Mucosa of gallbladder (tissue), 1 donor: Measurements from ENCODE around the gene EEPD1. TPM values are rescaled to one million over a fixed set of nuclear protein-coding genes. Genes with fewer than 3 reads are reported as not detected.
"Not testable (repeated sequence)": the region's sequence is repeated elsewhere in the genome, so short reads cannot be mapped to it uniquely, and the experiment has no call there.

Experiments
- DNase-seq: peaks from one replicate; pipeline ENCODE4 v3.0.0-alpha.2; 2020; ENCODE audit warnings: low spot score
- total RNA-seq: library from RNA; stranded (reverse); gene quantifications from one replicate; pipeline ENCODE4 v1.2.1, GENCODE V29; 2021
- donor health status: DM: no; HTN: no; CAD: no.

The EEPD1 gene
- total RNA-seq, 1 donor from 2014 or later, result 40.1 TPM

DNA sequence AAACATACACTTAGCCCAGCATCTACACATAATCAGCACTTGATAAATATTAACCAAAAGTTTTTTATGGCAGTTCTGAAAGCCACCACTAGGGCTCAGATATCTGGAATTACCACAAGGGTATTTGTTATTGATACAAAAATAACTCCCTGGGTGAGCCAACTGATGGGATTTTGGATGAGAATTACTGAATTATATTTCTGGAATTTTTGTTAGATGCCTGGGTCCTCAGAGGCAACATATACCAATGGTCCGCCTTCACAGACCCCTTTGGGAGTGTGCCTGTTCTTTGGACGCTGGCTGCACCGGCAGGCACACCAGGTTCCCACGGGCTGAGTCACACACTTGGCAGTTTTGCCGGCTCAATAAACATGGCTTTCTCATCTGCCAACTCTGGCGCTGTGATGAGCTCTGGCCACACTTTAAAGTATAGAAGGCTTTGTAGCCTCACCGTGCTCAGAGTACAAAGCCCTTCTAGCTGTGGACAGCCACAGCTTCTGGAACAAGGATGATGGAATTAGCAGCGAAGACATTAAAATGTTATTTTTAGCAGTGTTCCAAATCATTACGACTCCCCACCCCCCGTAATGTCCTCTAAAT, 24.5 kb upstream of the EEPD1 start:
- DNase-seq, result peak; percentile 90

DNA sequence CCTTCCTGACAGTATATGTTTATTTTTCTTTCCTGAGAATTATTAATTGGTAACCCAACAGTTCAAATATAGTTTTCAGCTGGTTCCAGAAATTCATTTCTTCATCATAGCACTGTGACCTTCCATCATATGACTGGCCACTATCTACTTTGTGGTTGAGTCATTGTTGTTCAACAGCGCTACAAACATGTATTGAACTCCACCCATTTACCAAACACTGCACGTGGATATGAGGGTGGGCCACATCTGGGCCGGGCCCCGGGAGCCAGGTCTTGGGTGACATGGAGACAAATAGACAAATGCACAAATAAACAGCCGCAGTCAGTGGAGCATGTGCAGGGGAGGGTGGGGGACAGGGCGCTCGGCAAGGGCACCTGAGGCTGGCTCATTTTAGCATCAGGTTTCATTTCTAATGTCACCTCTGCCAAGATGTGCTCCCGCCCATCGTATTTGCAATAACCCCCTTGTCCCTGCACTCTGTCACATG, 24.0 kb upstream of the EEPD1 start:
- peak; percentile 76 for DNase-seq

DNA sequence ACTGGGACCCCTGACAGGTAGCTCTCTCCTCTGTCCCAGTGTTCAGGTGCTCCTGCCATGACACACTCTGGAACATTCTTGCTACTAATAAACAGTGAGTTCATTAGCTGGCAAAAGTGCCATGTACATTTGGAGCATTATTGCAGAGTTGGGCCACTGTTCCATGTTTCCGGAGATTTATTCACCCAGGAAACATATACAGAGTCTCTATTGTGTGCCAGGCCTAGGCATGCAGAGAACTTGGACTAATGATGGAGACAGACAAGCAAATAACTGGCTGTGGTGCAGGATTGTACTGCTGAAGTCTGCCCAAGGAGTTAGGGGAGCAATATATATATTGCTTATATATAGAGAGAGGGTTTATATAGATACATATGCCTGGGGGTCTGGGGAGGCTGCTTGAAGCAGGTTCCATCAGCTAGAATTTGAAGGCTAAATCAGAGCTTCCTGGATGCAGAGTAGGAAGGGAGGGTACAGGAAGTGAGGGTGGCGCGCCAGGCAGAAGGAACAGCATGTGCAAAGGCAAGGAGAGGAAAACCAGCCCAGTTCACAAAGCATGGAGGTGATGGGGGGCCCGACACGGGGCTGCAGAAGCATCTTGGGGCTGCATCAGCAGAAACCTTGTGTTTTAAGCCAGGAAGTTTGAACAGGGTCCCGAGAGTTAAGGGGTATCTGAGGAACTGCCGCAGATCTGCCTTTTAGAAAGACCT, 22.7 kb upstream of the EEPD1 start:
- no peak for DNase-seq

DNA sequence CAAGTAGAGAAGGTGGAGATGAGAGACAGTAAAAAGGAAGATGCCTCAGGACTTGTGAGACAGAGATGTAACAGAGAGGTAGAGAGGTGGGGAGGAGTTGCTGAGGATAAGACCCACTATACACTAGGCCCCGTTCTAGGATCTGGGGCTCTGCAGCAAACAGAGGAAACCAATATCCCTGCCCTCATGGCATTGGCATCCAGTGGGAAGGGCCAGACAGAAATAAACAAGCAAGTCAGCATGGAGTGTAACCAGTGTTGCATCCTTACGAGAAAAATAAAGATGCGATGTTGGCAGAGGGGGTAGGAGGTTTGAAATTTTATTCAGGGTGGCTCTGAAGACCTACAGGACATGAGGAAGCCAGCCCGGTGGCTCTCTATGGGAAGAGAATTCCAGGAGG, 22.0 kb upstream of the EEPD1 start:
- DNase-seq, result no peak

DNA sequence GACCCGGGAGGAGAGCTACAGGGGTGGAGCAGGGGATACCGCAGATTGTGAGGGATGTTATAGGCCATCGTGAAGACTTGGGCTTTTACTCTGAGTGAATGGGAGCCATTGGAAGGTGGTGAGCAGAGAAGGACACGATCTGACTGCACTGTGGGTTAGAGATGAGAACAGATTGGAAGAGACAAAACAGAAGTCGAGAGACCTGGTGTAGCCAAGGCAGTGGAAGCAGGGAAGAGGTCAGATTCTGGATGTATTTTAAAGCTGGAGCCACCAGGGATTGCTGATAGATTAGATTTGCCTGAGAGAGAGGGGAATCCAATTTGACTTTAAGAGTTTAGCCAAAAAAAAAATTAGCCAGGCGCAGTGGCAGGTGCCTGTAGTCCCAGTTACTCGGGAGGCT, 21.6 kb upstream of the EEPD1 start:
- DNase-seq, result no peak

DNA sequence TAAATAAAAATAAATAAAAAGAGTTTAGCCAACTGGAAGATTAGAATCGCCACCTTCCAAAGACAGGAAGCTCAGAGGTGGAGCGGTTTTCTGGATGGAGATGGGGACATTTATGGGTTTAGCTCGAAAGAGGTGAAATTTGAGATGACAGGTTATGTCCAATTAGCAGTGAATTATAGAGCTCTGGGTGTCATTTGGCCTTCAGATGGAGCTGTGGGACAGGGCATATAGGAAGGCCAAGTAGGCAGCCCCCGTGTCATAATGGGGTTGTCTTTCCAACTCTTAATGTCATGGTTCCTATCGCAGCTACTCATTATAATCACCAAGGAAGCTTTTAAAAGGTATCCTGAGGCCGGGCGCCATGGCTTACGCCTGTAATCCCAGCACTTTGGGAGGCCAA, 21.0 kb upstream of the EEPD1 start:
- no peak for DNase-seq

DNA sequence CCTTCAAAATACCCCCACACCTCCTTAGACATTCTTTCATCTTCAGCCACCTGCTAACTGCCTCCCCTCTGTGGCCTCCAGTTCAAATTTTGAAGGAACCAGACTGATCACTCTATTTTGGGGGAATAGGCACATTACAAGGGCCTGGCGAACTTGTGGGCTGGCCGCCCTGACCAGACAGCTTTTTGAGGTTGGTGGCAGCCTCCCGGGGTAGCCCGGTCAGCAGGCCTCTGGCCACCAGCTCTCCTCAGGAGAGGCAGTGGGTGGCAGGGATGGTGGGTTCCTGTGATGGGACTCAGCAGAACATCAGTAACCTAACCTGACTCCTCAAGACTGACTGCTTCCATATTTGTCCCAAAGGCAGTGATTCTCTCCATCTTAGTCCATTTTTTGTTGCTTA, 17.4 kb upstream of the EEPD1 start:
- DNase-seq, result no peak

DNA sequence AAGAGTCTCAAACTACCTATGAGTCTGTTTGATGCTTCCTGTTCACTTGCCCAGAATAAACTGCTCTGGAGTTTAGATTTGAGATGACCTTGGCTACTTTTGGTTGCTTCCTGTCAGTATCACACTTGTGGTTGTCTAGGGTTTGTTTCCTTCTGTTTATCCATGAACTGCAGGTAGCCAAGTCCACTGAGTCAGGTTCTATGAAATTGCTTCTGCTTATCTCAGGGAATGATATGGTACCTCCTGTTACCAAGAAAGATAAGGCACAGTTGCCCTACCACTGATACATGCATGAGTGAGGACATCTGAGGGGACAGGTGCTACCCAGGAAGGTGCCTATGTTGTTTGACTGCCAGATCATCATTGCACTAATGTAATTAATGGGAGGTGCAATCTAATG, 15.8 kb upstream of the EEPD1 start:
- DNase-seq, result no peak

DNA sequence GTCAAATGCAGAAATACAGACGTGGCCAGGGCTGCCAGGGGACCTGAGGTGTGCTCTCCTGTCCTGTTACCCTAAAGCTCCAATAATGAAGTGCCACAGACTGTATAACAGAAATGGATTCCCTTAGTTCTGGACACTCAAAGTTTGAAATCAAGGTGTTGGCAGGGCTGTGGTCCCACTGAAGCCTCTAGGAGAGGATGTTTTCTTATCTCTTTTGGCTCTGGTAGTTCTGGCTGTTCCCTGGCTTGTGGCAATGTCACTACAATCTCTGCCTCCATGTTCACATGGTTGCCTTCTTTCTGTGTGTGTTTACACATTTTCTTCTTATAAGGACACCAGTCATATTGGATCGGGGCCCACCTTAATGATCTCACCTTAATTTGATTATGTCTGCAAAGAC, 15.3 kb upstream of the EEPD1 start:
- no peak for DNase-seq

DNA sequence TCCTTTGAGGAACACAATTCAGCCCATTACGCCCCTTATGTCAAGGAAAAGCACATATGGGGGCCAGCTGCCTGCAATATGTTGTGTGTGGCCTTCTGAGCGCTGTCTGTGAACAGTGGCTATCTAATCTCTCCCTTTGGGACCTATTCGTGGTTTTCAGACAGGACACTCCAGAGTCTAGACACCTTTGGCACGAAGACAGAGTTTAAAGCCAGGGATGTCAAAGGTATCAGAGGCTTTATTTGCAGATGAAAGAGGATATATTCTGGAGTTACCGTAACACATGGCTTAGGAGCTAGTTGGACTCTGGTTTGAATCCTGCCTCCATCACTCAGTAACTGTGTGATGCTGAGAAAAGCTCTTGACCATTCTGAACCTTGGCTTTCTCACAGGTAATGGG, 14.8 kb upstream of the EEPD1 start:
- DNase-seq, result no peak

DNA sequence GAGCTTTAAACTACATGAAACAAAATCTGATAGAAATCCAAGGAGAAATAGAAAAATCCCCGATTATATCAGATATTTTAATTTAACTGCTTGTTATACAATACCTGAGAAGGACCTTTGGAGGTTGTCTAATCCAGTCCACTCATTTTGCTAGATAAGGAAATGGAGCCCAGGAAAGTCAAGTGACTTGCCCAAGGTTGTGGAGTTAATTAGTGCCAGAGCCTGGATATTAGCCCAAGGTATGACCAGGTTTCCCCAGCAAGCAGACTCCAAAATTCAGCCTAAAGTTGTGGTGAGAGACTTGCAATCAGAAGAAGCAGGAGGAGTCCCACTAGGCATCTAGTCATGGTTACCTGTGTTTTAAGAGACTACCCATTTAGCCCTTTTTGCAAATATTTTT, 11.7 kb upstream of the EEPD1 start:
- DNase-seq, result no peak

DNA sequence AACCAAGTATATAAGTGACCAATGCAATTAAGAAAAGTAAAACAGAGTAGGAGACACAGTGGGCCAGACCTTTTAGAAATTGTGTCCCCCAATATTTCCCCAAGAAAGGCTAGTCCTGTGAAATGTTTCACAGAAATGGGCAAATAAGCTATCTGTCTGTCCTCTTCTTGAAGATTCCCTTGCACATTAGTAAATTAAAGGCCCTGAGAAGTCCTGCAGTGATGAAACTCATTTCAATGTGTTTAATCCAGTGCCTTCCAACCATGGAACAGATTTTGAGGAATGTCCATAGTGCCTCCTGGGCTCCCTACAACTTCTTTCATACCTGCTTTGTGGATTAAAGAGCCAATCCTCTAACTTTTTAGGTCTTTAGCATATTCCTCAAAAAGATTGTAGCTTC, 11.2 kb upstream of the EEPD1 start:
- no peak for DNase-seq

DNA sequence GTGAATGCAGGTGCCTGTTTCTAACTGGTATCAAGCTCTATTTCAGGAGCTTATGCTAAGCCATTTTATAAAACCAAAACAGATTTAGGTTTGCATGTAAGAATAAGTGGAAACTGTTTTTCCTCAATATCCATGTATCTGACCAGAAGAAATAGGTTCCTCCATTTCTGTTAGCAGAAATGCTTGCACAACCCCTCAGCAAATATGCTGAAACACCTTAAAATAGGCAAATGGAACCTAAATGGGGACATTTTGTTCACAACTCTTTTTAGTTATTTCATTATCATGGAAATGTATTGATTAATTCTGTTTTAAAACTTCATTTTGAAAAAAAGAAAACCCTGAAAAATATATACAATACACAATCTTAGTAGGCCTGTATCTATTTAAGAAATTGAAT, 8.9 kb upstream of the EEPD1 start:
- no peak for DNase-seq

DNA sequence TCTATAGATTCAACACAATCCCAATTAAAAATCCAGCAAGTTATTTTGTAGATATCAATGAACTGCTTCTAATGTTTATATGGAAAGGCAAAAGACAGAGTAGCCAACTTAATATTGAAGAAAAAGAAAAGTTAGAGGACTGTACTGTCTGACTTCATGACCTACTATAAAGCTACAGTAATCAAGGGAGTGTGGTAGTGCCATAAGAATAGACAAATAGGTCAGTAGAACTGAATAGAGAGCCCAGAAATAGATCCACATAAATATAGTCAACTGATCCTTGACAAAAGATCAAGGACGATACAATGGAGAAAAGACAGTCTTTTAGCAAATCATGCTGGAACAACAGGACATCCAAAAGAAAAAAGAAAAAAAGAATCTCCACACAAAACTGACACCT, 7.4 kb upstream of the EEPD1 start:
- DNase-seq, result no peak

DNA sequence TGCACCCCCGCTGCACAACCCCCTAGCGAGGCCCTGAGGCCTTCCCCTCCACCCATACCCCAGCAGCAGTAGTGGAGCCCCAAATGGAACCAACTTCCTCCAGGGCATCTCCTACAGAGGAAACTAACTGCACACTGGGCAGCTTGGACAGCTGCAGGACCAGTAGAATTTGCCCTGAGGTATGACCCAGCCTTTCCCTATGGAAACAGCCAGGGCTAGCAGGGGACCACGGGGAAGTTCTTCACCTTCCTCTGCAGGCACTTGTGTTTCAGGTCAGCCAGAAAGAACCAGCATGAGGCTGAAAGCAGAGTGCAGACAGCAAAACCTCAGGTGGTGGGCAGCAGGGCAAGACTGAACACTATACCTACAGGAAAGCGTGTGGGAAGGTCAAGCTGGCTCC, 5.7 kb upstream of the EEPD1 start:
- DNase-seq, result no peak

DNA sequence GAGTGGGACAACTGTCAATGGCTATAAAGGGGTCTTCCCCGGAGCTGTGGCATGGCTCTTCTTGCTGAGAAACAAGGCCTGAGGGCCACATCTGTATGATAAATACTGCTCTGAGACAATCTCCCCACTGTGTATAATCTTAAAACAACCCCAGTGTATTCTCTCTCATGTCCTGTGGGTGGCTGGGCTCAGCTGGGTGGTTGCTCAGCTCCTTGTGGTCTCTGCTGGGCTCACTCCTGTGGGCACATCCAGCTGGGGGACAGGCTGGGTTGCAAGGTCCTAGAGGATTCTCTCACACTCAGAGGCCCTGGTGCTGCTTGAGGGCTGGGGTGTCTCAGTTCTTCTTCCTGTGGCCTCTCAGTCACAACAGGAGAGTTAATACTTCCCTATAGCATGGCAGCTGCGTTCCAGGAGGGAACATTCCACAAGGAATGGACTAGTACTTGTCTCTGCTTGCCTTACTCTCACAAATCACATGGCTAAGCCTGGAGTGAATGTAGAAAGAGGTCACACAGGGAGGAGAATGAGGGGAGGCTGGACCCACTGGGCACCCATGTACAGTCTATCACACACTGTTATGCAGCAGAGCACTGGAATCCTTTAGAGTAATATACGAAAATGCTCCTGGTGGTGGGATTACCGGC, 4.5 kb upstream of the EEPD1 start:
- DNase-seq, result no peak

DNA sequence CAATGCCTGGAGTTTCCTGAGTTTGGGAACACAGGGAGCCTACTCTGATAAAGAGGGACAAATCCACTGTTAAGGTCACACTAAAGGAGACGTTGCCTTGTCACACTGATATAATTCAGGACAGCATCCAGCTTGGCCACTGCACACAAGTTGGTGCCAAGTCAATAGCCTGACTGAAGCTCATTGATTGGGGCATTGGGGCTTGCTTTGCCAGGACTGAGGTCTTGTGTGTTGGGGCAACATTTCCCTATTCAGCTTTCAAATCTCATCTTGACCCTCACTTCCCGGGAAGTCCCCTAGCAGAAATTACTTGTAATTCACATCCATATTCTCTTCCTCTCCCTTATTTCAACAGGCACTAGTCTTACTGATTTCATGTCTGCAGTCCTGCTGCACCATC, 3.8 kb upstream of the EEPD1 start:
- DNase-seq, result not testable (repeated sequence)

DNA sequence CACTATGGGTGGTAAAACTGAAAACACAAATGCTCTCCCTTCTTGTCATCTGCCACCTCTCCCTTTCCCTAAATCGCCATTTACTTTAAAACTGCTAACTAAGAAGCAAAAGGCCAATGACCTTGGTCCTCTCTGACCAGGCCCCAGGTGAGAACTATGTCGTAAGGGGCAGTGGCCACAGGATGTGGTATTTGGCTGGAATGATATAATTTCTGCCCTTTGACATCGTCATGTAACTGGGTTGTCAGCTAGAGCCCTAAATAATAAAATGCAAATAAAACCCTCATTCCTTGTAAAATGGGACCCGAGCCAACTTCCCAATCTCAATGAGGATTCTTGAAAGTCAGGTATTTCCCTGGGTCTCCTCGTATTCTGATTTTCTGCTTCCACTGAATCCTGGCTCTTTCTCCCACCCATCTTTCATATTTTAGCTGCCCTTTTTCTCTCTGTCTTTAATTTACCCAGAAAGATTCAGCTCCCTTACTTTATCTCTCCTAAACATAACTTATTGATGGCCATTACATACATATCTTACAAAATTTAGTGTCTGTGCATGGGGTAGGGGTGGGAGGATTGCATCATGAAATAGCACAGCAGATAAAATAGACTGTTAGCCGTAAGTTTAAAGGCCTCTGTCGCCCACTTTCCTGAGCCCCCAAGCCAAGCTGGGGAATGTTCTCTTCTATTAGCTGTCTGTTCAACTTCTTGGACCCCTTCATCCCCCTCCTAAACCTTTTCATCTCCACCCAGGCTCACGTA, 3.2 kb upstream of the EEPD1 start:
- no peak for DNase-seq

DNA sequence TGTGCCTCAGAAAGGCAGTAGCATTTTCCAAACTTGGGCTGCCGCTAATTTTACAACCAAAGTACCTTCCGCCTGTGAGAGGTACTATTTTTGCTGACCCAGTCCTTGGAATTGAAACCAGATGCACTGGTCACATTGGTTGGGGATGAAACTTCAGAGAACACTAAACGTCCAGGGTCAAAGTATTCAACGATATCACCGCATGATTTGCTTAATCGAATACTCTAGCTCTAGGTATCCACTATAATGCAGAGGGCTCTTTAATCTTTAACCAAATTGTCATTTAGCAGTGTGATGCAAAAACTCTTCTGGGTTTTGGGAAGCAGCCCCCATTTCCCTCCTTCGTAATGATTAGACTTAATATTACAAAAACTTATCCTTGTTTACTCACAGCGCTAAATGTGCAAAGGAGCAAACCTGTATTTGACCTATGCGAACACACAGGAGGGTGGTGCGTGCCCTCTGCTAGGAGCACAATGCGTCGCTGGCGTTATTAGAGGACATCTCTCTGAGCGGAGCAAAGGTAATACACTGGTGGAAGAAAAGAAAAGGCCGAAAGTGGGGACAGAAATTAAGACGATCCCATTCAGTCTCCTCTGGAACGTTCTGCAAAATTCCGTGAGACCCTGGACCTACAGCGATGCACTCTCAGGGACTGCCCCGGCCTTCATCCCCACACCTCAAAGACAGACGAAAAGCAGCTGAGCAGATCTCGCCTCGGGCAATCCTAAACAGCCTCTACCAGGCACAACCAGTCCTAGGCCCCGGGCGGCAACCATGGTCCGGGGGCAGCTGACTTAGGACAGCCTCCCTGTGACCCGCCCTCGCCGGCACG, 916 bp upstream of the EEPD1 start:
- peak; percentile 26 for DNase-seq

DNA sequence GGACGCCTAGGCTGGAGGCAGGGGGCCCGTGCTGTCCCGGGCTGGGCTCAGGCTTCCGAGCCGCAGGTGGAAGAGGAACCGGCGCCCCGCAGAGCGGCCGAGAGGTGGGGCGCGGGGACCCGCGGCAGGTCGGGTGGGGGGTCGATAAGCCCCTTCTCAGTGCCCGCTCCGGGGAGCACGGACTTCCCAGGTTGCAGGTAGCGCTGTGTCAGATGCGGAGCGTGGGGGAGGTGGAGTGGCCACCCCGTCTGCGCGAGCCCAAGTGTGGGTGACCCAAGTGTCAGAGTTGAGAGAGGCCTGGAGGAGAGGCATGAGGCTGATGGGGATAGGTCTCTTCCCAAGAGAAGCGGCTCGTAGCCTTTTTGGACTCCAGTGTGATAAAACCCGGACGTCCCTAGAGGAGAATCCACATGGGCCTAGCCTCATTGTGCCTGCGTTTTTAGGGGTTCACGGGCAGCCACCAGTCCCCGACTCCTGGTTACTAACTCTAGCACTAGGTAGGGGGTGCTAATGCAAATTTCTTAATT, 580 bp downstream of the EEPD1 start:
- DNase-seq, result peak; percentile 34
